Hypothalamus (tissue), 51 donors: ENCODE data around the gene PARD3B.

Experiments used
- DNase-seq, 51 donors: peaks; one replicate each; lab custom pipeline; 2025; lab: John Stamatoyannopoulos, UW

The PARD3B gene

DNA sequence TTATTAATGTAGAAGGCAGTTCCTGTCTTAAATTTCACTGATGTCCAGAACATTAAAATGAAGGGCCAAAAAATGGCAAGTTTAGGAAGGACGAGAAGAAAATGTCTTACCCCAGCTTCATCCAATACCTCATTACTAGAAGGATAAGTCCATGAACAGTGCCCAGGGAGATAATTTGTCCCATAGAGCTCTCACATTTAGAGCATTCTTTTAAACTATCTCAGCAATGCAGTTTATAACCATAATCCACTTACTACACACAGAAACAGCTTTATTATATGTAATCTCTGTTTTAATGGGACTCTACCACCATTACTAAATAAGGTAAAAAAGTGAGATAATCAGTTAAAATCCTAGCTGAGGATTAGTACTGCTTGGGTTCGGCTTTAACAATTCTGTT lies 142.5 kb downstream of the PARD3B start:
- DNase-seq: no peak

DNA sequence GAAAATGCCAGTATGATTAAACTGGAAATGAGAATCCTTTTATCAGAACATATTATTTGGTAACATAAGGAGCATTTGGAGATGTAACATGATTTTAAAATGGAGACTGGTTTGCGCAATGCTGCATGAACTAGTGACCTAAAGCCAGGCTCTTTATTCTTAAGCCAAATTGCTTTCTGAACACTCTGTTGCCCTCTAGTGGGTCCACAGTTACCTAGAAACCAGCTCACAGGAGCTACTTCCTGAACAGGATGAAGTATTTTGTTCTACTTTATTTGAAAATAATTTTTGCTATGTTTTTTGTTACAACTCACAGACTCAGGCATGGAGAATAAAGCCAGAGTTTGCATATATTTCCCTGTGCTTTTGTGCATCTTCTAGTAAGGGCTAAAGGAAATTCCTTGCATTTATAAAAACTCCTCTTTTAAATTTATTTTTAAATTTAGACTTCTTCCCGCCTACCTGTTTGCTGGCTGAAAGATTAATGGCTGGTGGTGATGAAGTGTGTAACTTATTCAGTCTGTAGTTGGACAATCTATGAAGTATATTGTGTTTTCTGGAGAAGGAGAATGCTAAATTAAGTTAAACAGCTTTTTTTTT lies 146.7 kb downstream of the PARD3B start:
- DNase-seq: peak in 20 of 51 donors; percentile 0 to 57 (median 9)

DNA sequence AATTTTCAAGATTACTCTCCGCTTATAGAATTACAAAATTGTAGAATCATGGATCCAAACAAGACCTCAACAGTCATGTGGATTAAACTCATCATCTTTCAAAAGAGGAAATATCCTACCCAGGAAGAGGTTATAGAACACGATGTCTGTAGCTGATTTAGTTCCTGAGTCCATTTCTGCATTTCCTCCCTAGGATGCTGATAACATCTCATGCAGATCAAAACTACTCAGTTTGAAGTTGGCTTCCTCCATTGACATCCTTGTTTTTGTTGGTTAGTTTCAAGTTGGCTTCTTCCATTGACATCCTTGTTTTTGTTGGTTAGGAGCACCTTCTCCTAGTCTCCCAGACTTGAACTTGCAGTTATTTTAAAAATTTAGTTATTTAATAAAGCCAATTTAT lies 147.5 kb downstream of the PARD3B start:
- no peak for DNase-seq

DNA sequence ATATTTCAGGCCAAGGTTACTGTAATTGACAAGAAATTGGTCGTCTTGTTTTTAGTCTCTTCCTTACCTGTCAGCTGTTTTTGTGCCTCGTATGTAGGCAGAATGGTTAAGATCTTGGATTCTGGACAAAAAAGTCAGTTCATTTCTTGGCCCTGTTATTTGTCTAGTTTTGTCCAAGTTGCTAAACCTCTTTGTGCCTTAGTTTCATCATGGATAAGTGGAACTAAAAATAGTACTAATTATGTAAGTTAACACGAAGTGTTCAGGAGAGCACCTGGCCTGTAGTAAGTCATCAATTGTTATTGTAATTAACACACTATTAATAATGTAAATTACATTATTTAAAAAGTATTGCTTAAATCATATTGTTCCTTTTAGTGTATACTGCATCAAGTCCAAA lies 148.0 kb downstream of the PARD3B start:
- DNase-seq: no peak

DNA sequence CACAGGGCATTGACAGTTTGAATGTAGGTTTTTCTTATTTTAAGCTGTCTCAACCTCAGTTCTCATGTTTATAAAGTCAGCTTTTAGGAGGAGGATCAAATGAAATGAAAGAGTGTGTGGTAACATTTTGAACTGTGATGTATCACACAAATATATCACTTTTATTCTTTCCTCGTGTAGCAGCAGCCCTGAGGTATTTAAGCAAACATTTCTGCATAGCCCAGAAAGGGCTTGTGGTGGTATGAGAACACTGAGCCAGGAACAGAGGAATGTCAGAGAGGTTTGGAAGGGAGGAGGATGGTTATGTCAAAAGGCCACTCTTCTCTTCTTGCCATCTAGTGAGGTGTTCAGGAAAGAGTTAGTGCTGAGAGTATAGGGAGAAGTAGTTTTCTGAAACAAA lies 150.2 kb downstream of the PARD3B start:
- no peak for DNase-seq

DNA sequence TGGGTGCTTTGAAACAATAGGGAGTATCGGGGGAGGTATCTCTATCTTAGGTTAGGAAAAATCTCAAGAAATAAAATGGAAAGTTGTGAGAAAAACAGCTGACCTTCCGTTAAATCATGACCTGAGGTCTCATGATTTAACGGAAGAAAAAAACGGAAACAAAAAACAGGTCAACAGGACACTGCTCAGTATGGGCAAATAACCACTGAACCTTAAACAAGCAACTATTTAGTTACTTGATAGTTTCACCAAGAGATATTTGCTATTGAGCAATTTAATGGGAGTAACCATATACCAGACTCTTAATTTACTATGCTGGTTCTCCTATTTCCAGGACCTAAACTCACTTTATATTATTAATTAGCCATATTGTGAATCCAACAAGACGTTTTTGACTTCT lies 150.8 kb downstream of the PARD3B start:
- no peak for DNase-seq

DNA sequence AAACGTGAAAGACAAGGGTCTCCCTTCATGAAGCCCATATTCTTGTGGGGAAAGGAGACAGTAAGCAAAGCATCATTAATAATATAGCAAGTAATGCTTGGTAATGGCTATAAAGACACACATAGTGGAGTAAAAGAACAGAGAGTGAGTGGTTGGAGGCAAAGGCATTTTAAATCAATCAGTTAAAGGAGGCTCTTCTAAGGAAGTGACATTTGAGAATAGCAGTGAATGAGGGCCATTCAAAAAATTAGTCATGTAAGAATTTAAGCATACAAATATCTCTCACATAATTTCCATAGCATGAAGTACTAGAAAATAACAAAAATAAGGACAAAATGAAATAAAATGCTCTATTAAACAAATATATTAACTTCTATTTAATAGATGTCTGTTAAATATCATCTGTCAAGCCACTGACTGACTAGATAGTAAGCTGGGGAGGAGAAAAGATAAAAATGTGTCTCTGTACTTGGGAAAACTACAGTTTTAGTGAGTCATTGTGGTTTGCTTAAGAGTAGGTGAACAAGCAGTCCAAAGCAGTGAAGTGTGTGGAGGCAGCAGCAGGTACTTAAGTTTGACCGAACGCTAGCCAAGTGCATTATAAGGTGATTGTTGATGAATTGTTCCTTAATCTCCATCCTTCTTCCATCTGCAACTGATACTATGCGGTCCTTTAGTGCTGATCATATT lies 160.1 kb downstream of the PARD3B start:
- no peak for DNase-seq

DNA sequence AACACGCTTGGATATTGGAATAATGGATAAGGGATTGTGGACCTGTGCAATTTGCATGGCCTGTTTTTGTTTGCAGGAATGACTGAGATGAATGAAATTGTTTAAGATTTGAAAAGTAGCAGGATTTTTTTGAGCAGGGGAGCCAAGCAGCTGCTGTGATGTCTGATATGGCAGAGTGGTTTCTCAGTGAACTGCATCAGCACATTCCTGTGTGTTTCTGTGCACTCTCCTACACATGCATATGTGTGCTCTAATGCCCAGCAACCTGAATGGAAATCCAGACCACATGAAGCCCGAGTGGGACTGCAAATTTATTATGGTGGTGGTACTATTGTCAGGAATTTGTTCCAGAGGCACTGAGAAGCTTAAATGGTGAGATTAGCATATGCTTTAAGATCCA lies 161.7 kb downstream of the PARD3B start:
- no peak for DNase-seq

DNA sequence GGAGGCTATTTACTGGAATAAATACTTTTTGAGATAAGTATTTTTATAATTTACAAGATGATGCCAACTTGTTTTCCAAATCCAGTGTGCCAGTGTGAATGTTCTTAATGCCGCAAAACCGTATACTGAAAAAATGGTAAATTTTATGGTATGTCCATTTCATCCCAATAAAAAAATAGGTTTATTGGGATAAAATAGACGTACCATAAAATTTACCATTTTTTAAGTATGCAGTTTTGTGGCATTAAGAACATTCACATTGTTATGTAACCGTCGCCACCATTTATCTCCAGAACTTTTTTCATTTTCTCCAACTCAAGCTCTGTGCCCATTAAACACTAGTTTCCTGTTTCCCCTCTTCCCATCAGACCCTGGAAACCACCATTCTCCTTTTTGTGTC lies 167.9 kb downstream of the PARD3B start:
- DNase-seq: no peak

DNA sequence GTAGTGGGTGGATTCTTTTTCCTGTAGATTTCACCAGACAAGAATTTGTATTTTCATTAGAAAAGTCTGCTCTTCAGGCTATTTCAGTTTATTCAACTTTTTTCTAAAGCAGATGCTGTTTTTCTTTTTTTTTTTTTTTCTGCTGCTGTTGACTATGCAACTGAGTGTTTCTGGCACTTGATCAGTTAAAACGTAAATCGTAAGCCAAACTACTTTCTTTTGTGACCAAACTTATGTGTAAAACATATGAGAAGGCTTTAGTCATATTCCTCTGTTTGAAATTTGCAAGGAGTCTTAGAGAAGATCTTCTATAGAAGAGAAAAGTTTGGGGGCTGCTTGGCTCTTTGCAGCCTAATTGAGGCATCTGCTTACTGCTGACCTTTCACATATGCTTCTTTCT lies 170.1 kb downstream of the PARD3B start:
- DNase-seq: no peak

DNA sequence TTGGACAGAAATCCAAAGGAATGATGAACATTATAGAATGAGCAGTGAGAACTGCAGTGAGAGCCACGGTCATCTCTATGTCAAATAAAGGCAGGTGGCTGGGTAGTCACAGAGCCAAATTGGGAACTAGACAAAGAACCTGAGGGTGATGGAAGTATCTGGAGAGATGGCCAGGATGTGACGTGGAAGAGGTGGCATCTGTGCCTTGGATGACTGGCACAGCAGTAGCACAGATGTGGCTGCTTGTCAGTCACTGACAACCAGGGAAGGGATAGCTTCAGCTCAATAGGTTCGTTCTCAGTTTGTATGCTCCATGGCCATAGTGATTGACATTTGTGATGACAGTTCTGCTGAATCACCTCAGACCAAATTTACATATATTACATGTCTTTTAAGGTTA lies 172.3 kb downstream of the PARD3B start:
- no peak for DNase-seq

DNA sequence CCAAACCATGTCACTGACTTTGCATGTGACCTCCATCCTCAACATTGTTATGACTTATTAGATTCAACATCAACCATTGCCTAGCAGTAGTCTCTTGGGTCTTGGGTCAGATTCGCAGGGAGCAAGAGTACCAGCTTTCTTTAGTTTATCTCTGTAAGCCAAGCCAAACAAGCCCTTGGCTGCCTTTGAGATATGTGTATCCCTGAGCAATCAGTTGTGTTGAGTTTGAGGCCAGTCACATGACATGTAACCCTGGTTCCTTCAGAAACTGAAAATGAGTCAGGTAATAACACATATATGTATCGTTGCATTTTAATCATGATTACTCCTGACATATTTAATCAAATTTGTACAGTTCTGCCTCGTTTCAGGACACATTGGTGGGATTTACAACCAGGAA lies 173.3 kb downstream of the PARD3B start:
- DNase-seq: no peak

DNA sequence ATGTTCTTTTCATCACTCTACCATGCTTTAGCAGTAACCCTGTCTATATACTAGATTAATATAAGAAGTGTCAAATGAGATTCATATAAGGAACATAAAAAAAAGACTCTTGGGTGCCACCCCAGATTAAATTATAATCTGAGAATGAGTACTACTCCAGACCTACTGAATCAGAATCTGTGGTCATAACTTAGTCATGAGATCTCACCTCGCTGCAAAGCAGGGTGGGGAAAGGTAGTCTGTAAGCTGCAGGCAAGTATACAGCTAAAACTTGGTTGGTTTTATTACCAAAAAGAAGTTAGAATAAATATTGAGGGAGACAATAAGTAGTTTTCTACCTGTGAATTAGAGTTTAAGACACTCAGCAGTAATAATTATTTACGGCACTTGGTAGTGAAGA lies 175.6 kb downstream of the PARD3B start:
- DNase-seq: no peak

DNA sequence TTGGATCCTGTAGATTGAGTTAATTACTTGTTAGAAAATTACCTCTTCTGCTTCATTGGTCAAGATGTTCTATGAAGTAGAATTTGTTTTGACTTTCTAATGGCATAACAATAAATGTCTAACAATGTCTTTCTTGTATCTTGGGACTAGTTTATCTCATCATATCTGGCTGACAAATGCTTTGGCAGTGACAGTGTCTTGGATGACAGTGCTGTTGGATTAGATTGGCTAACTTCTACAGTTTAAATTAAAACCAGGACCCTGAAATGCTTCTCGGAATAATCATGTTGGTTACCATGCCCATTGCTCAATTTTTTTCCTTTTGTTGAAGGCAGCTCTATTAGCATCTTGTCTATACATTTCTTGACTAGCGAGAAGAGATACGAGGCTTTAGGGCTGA lies 176.9 kb downstream of the PARD3B start:
- DNase-seq: no peak

DNA sequence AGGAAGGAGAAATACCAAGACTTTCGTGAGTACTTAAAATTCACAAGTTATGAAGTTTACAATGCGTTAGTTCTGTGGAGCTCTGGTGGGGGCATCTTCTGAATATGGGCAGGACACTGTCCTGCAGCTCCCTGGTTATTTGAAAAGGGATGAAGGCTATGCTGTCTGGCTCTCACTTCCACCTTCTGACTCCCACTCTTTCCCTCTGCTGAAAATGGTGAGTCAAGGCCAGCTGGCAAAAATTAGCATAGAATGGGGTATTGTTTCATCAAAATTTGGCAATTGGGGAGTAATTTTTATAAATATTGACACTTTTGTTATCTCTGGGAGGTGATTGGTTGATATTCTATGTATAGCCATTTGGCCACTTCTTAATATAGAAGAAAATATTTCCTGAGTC lies 177.4 kb downstream of the PARD3B start:
- DNase-seq: no peak

DNA sequence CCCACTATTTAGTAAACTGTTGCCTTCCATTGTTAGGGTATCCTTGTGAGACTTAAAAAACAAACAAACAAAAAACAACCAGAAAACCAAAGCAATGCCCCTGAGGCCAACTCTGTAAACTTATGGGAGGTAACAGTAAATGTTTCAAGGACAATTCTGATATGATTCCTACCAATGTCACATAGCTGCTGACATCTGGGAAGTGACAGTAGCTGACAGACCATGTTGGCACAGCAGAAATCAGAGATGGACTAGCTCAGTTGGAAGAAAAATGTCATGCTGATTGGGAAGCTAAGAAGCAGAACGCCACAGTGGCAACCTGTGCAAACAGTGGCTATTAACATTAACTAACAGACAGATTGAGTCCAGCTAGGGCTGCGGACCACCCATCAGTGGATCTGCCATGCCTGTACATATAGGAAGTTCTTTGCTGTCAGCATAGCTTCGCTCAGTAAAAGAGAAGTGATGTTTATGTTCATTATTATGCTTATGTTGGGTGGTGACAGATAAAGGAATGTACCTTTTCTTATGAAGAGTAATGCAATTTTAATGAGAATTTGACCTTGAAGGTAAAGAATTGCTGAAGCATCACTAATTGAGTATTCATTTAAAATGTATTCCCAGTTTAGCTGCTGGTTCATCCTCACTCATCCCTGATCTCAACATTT lies 180.6 kb downstream of the PARD3B start:
- no peak for DNase-seq

DNA sequence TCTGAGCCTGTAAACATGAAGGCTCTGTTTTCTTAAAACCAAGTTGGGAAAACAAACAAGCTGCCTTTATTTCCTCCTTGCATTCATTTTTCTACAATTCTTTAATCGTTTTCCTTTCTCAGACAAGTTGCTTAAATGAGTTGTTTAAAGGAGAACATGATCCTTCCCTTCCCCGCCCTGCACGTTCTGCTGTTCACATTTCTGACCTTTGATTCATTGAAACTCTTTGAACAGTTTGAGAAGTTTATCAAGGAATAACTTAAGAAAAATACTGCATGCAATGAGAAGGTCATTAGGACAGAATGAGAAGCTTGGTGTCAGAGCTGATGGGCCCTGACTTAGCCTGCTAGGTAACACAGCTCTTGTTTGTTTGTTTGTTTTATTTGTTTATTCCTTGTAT lies 181.6 kb downstream of the PARD3B start:
- DNase-seq: no peak

DNA sequence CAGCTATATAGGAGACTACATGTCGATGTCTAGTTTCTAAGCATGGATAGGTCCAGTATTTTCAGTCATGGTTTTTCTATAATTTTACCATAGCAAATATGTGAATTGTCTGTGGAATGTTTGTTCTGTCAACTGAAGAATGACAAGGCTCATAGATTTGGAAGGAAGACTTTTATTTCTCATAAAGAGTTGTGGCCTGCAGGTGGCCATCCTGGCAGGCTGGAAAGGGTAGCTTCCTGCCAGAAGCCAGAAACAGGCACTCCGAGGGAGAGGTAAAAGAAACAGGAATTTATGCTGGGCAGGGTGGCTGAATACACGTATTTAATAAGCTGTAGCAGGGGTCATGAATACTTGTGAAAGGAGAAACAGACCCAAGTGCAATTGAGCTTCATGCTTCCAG lies 182.1 kb downstream of the PARD3B start:
- no peak for DNase-seq

DNA sequence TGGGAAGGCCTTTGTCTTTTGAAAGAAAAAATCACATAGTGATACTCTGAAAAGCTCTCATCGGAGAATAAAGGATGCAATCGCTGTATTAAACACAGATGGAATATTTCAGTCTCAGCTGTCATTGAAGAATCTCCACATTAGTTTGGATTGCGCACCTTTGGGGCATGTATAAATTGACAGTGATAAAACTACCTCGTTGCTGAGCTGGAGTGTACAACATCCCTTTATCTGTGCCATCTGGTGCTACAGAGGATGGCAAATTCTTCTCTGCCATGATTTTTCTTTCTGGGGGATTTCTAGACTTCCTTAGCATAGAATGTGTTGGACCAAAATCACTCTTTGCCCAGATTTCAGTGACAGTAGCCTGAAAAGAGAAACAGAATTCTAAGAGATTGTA lies 185.3 kb downstream of the PARD3B start:
- no peak for DNase-seq

DNA sequence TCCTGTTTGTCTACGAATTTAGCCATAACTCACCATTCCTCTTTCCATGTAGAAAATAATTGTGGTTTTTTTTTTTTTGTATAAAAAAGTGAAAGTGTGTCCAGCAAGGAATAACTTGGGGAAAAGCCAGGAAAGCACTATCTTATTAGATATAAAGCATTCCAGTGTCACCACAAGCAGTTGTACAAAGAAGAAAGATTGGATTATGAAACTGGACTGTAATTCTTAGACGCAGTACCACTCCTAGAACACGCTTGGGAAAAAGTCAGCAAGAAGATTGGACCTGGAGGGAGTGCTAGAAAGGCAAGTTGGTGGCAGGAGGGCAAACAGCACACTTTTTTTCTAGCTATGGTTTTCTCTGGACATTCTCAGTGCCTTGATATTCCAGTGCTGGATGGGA lies 186.7 kb downstream of the PARD3B start:
- no peak for DNase-seq

DNA sequence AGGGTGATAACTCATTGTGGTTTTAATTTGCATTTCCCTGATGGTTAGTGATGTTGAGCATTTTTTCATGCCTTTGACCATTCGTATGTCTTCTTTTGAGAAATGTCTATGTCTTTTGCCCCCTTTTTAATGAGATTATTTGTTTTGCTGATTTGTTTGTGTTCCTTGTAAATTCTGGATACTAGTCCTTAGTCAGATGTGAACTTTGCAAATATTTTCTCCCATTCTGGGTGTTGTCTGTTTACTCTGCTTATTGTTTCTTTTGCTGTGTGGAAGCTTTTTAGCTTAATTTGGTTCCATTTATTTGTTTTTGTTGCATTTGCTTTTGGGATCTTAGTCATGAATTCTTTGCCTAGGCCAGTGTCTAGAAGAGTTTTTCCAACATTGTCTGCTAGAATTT lies 192.0 kb downstream of the PARD3B start:
- DNase-seq: no peak

DNA sequence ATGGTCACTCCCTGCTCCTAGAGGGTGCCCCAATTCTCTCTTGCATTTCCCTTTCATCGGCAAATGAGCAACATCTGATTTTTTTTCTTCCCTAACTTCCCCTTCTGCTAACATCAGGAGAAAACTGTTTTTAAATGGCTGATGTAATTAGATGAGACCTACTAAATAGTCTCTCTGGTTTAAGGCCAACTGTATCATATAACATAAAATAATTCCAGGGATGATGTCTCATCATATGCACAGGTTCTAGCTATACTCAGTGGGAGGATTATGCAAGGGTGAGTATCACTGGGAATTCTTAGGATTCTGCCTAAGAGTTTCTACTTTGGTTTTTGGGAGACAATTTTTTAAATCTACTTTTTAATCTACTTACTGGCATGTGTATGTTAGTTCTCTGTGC lies 193.4 kb downstream of the PARD3B start:
- DNase-seq: no peak
